Body of pancreas (tissue), 4 donors: ENCODE data around the gene ZNF8. TPM values are rescaled to one million over a fixed set of nuclear protein-coding genes. Genes with fewer than 3 reads are reported as not detected.
"Not testable (repeated sequence)": the region's sequence is repeated elsewhere in the genome, so short reads cannot be mapped to it uniquely, and the experiment has no call there.

Experiments used
- ATAC-seq: fragments of 150-250 bp; one replicate; pipeline ENCODE4 v1.9.1; 2016
- DNase-seq, 4 donors: peaks; one replicate each; pipeline ENCODE4 v3.0.0-alpha.2; 2019
- H3K27ac ChIP-seq, 4 donors: fragments of 200-600 bp; sonication (generic); 1 replicate in 3 of 4; 2 replicates in 1 of 4; pipeline versions ENCODE4 v1.5.1 to v1.6.1; 2016 to 2019; ENCODE audit warnings: mild to moderate bottlenecking in 1 of 4, mixed read lengths in 1 of 4, moderate library complexity in 1 of 4
- H3K27me3 ChIP-seq, 2 donors: fragments of 200-600 bp; sonication (generic); one replicate each; pipeline ENCODE4 v1.6.0; 2016; ENCODE audit warnings: mild to moderate bottlenecking in 1 of 2
- H3K36me3 ChIP-seq, 2 donors: fragments of 200-600 bp; sonication (generic); replicated peaks in 1 of 2; 2 replicates each; pipeline ENCODE4 v1.5.1; 2016; ENCODE audit warnings: low read depth in 2 of 2; ENCODE audit not compliant: insufficient read depth in 1 of 2
- H3K4me1 ChIP-seq: fragments of 200-600 bp; sonication (generic); one replicate; pipeline ENCODE4 v1.6.0; 2016
- H3K4me3 ChIP-seq, 2 donors: fragments of 200-600 bp; sonication (generic); 1 replicate in 1 of 2; 2 replicates in 1 of 2; pipeline ENCODE4 v1.5.1; 2016 to 2019
- H3K9me3 ChIP-seq, 3 donors: fragments of 200-600 bp; sonication (generic); 1 replicate in 2 of 3; 2 replicates in 1 of 3; pipeline ENCODE4 v1.5.1; 2016
- POLR2A ChIP-seq, 3 donors: fragments of 450-650 bp; IDR thresholded peaks; one replicate each; pipeline ENCODE4 v1.6.1; 2016; ENCODE audit warnings: antibody characterized with exemption in 3 of 3, mild to moderate bottlenecking in 2 of 3
- WGBS, 2 donors: methylation state at CpG; one replicate each; pipeline ENCODE4 v1.1.5; 2017; 5-methylcytosine and 5-hydroxymethylcytosine counted together
- intact Hi-C: fragments of 100-400 bp; cut with DNase I; formaldehyde crosslinking; loops from one replicate; pipeline ENCODE4 v1.15.1; 2023
- total RNA-seq, 2 donors: library from RNA; depleted of rRNA; stranded (reverse); fragments of >200 nt; gene quantifications; one replicate each; pipeline ENCODE4 v1.1.0, GENCODE V29; 2016
- TF ChIP-seq, protein P1 (sequence below), 7 experiments: fragments of 450-650 bp in 4 of 7; fragments of 200-600 bp in 3 of 7; sonication (generic) in 3 of 7; IDR thresholded peaks; one replicate each; pipeline ENCODE4 v1.5.1; 2016 to 2019; ENCODE audit warnings: antibody characterized with exemption in 7 of 7

ZNF8 gene
- total RNA-seq, 2 donors from 2014 or later, result 3.6 to 4.6 TPM

GRCh38 chr19:58338825-58339558, 60.2 kb downstream of the ZNF8 start:
- Histone ChIP-seq H3K4me1 (no peaks in the 10 kb centered on the region), H3K9me3 (no peaks in the 10 kb centered on the region), H3K27ac (no peak overlapping the region), H3K36me3 (peaks cover 0 to 2% of the 10 kb centered on the region in 2 donors), H3K4me3 (no peak overlapping the region), H3K27me3 (no peaks in the 10 kb centered on the region)
- intact Hi-C loops, result no loop called here
- DNase-seq (no peak), ATAC-seq (no peak)
- TF ChIP-seq POLR2A (IDR thresholded peaks at IDR 0.05), result no peak
- TF ChIP-seq, protein P1, sequence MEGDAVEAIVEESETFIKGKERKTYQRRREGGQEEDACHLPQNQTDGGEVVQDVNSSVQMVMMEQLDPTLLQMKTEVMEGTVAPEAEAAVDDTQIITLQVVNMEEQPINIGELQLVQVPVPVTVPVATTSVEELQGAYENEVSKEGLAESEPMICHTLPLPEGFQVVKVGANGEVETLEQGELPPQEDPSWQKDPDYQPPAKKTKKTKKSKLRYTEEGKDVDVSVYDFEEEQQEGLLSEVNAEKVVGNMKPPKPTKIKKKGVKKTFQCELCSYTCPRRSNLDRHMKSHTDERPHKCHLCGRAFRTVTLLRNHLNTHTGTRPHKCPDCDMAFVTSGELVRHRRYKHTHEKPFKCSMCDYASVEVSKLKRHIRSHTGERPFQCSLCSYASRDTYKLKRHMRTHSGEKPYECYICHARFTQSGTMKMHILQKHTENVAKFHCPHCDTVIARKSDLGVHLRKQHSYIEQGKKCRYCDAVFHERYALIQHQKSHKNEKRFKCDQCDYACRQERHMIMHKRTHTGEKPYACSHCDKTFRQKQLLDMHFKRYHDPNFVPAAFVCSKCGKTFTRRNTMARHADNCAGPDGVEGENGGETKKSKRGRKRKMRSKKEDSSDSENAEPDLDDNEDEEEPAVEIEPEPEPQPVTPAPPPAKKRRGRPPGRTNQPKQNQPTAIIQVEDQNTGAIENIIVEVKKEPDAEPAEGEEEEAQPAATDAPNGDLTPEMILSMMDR (IDR thresholded peaks at IDR 0.05), result no peak
- WGBS, 2 donors, result 77 to 79% methylated on average over 4 to 29 of the region's 30 CpGs

GRCh38 chr19:58345558-58345957, 66.8 kb downstream of the ZNF8 start:
- DNase-seq (no peak), ATAC-seq (no peak)
- no peak overlapping the region for H3K27ac ChIP-seq
- peaks cover 0 to 5% of the 10 kb centered on the region in 2 donors for H3K27me3 ChIP-seq
- H3K36me3 ChIP-seq, result no peaks in the 10 kb centered on the region
- H3K9me3 ChIP-seq, result no peaks in the 10 kb centered on the region
- WGBS, 2 donors, result 53 to 55% methylated on average over 5 of the region's 5 CpGs
- intact Hi-C loops, result no loop called here
- H3K4me3 ChIP-seq, result no peak overlapping the region
- peaks cover 15% of the 10 kb centered on the region for H3K4me1 ChIP-seq
- TF ChIP-seq, protein P1 (IDR thresholded peaks at IDR 0.05), result no peak
- TF ChIP-seq POLR2A (IDR thresholded peaks at IDR 0.05), result no peak

DNA sequence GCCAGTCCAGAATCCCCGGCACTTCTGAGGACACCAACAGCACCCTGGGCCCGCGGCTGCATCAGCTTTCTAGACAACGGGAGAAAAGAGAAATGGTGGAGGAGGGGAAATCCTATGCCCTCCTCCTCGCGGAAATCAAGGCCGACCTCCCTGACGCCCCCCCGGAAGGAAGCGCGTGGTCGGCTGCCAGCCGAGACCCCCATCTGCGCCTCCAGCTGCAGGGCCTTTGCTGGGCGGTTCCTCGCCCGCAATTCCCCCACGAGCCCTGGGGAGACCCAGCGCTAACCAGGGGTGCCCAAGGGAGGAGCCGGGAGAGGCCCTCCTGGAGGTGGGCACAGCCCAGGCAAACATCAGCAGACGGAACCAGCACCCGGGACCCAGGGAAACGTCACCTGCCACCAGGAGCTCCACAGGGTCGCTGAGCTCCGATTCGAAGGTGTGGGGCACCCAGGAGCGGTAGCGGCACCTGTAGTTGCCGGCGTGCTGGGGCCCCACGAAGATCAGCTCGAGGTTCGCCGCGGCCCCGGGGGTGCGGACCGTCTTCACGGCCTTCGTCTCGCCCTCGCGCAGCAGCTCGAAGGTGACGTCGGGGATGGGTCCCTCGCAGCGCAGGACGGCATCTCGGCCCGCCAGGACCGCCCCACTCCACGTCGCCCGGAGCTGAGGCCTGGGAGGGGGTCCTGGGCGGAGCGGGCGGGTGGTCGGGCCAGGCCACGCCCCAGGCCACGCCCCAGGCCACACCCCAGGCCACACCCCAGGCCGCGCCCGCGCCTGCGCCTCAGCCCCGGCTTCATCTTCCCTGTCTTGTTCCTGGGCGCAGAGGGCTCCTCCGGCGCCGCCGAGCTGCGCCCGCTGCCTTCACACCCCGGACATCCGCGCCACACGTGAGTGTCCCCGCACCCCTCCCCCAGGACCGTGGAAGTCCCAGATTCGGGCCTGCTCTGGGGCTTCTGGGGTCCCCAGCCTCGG, 68.5 kb downstream of the ZNF8 start:
- Histone ChIP-seq H3K4me1 (peaks cover 18% of the 10 kb centered on the region), H3K27me3 (peaks cover 0 to 5% of the 10 kb centered on the region in 2 donors), H3K4me3 (peak overlapping the region; percentile 11 to 22), H3K36me3 (no peaks in the 10 kb centered on the region), H3K27ac (peak overlapping the region in 2 of 4 donors; percentile 53 to 56), H3K9me3 (no peaks in the 10 kb centered on the region)
- peak in 2 of 3 donors; percentile 37 to 42 for TF ChIP-seq POLR2A (IDR thresholded peaks at IDR 0.05)
- TF ChIP-seq, protein P1 (IDR thresholded peaks at IDR 0.05), result no peak
- peak; percentile 79 for ATAC-seq
- intact Hi-C loops, result no loop called here
- WGBS, 2 donors, result 3 to 13% methylated on average over 20 to 76 of the region's 82 CpGs
- DNase-seq, result peak; percentile 37 to 56 (median 42)

GRCh38 chr19:58348080-58348479, 69.3 kb downstream of the ZNF8 start:
- H3K27me3 ChIP-seq, intact Hi-C loops: not testable (repeated sequence)
- H3K4me3 ChIP-seq, result peak overlapping the region in 1 of 2 donors; percentile 22

DNA sequence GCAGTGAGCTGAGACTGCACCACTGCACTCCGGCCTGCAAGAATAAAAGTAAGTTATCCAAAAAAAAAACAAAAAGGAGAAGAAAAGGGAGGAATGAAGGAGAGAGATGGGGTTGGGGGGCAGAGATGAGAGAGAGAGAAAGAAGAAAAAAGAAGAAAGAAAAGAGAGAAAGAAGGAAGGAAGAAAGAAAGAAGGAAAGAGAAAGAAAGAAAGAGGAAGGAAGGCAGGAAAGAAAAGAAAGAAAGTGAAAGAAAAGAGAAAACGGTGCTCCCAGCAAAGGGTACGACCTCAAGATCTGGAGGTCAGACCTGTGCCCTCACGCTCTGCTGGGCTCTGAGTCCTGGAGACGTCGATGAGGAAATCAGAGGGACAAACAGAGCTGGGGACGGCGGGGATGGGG, 70.8 kb downstream of the ZNF8 start:
- WGBS, 2 donors, result 36 to 74% methylated on average over 8 of the region's 8 CpGs
- no peak overlapping the region for H3K4me3 ChIP-seq
- peaks cover 0 to 5% of the 10 kb centered on the region in 2 donors for H3K27me3 ChIP-seq
- H3K36me3 ChIP-seq, result no peaks in the 10 kb centered on the region
- H3K9me3 ChIP-seq, result no peaks in the 10 kb centered on the region
- TF ChIP-seq, protein P1 (IDR thresholded peaks at IDR 0.05), result no peak
- no peak for TF ChIP-seq POLR2A (IDR thresholded peaks at IDR 0.05)
- H3K4me1 ChIP-seq, result peaks cover 18% of the 10 kb centered on the region
- no peak for ATAC-seq
- H3K27ac ChIP-seq, result no peak overlapping the region
- no peak for DNase-seq
- intact Hi-C loops, result no loop called here

More at GRCh38 chr19:58348080-58348479, 69.3 kb downstream of the ZNF8 start:
- not testable (repeated sequence) for ATAC-seq, DNase-seq, H3K9me3 ChIP-seq, H3K36me3 ChIP-seq, H3K27ac ChIP-seq
- WGBS, 2 donors, result 14 to 17% methylated on average over 12 of the region's 12 CpGs
- H3K4me1 ChIP-seq, result peaks cover 18% of the 10 kb centered on the region
